Heart right ventricle (tissue), 16 donors: Measurements from ENCODE around the gene PLXDC2. TPM values are rescaled to one million over a fixed set of nuclear protein-coding genes. Genes with fewer than 3 reads are reported as not detected.

Source experiments
- ATAC-seq, 8 donors: fragments of 200-7000 bp; cut with Tn5 transposase; one replicate each; pipeline ENCODE4 v1.9.1; 2020; ENCODE audit warnings: mild to moderate bottlenecking in 8 of 8, moderate library complexity in 8 of 8, moderate number of reproducible peaks in 1 of 8
- DNase-seq, 2 donors: peaks; one replicate each; pipeline ENCODE4 v3.0.0-alpha.2; 2020
- H3K27ac ChIP-seq, 10 donors: fragments of 200-600 bp; sonication (generic) in 2 of 10; one replicate each; pipeline versions ENCODE4 v1.5.0 to v1.8.0; 2020 to 2022; ENCODE audit warnings: mild to moderate bottlenecking in 3 of 10
- H3K27me3 ChIP-seq, 7 donors: fragments of 200-600 bp; one replicate each; pipeline ENCODE4 v1.8.0; 2021 to 2022; ENCODE audit warnings: mild to moderate bottlenecking in 2 of 7
- H3K36me3 ChIP-seq, 9 donors: fragments of 200-600 bp; sonication (generic) in 1 of 9; one replicate each; pipeline versions ENCODE4 v1.5.0 to v1.8.0; 2020 to 2022; ENCODE audit warnings: mild to moderate bottlenecking in 2 of 9
- H3K4me1 ChIP-seq, 9 donors: fragments of 200-600 bp; sonication (generic) in 1 of 9; one replicate each; pipeline versions ENCODE4 v1.5.0 to v1.8.0; 2020 to 2022; ENCODE audit warnings: mild to moderate bottlenecking in 4 of 9
- H3K4me3 ChIP-seq, 10 donors: fragments of 200-600 bp; sonication (generic) in 2 of 10; one replicate each; pipeline versions ENCODE4 v1.5.0 to v1.8.0; 2020 to 2022; ENCODE audit warnings: mild to moderate bottlenecking in 7 of 10, moderate library complexity in 2 of 10
- H3K9me3 ChIP-seq, 11 donors: fragments of 200-600 bp in 10 of 11; sonication (generic) in 2 of 11; one replicate each; pipeline versions ENCODE4 v1.5.0 to v1.8.0; 2013 to 2022; ENCODE audit warnings: mild to moderate bottlenecking in 2 of 11, control low read depth in 1 of 11, moderate library complexity in 1 of 11
- CTCF ChIP-seq, 9 donors: fragments of 200-600 bp; sonication (generic) in 2 of 9; IDR thresholded peaks; one replicate each; pipeline versions ENCODE4 v1.5.0 to v1.8.0; 2021 to 2022; ENCODE audit warnings: antibody characterized with exemption in 9 of 9, mild to moderate bottlenecking in 5 of 9, moderate library complexity in 1 of 9
- WGBS, 2 donors: extraction: QIAGEN DNeasy Blood & Tissue Kit; methylation state at CpG; one replicate each; pipeline ENCODE4 v1.1.7; 2013; ENCODE audit warnings: inconsistent platforms in 1 of 2; 5-methylcytosine and 5-hydroxymethylcytosine counted together
- intact Hi-C, 10 donors: fragments of 100-400 bp; cut with DNase I; formaldehyde crosslinking; loops; one replicate each; pipeline versions ENCODE4 v1.11.1 to v1.14.2; 2022
- polyA plus RNA-seq, 2 donors: library from polyadenylated mRNA; stranded (reverse); fragments of 200-250 nt; gene quantifications; one replicate each; pipeline ENCODE4 v1.2.3, GENCODE V29; 2013
- total RNA-seq, 10 donors: library from RNA; stranded (reverse); fragmentation: NEBNext Ultra II Directional in 3 of 10; extraction: Animal tissue kit (Norgen Biotek cat#: 25700) in 3 of 10; gene quantifications; one replicate each; pipeline versions ENCODE4 v1.2.1 to v1.2.4, GENCODE V29; 2021 to 2023
- donor health status: Arrhythmogenic right ventricular cardiomyopathy.
- donor health status: ischemic (EF 13 %, LVEDD 7.1; RV severe dilation, severe dysfunction).
- donor health status: healthy with polysubstance abuse.
- donor health status: DM: no; HTN: yes; CAD: no.
- donor health status: DM: no; HTN: no; CAD: no.
- donor health status: ischemic (EF 25% LVEDD 6.9; RV normal size, moderate dysfunction).
- donor health status: ischemic (EF 25% LVEDD 5.7; RV mildly dilated, moderate dysfunction).
- donor health status: healthy.
- donor health status: DM: yes; HTN: yes; CAD: no.
- donor health status: Ischemic cardiomyopathy.
- donor health status: ischemic (EF 35%, LVEDD 5.7; RV mildly dilated, moderate dysfunction).
- donor health status: nonischemic (EF 11% LVEDD 7.7; RV severe dilation, severe dysfunction).
- donor health status: DM: yes; HTN: yes; CAD: no.
- donor health status: PGD.
- donor health status: ischemic (EF 29% LVEDD 5.4; RV normal size, mild dysfunction).
- donor health status: nonischemic (EF 23%, LVEDD 6.1; RV moderate dilation, normal function).

PLXDC2 gene
- total and polyA plus RNA-seq, 12 donors: 4.6 to 26.8 (median 16.9) TPM

GRCh38 chr10:19947656-19948055 lies 131.4 kb downstream of the PLXDC2 start:
- H3K4me1 ChIP-seq: peaks cover 17 to 60% (median 45%) of the 10 kb centered on the region in 9 donors
- 62 to 64% methylated on average over 2 of the region's 2 CpGs for WGBS, 2 donors
- intact Hi-C loops: loop anchor here in 3 of 10 donors (5.0 to 10.0 kb wide), 4 partner anchors 55 to 130 kb away; partner anchors contain the start of gene PLXDC2 (in 1 of the 3)

GRCh38 chr10:19952224-19953010 lies 136.2 kb downstream of the PLXDC2 start:
- 48 to 58% methylated on average over 7 of the region's 7 CpGs for WGBS, 2 donors
- peak in 1 of 8 donors; percentile 40 for ATAC-seq
- intact Hi-C loops: no loop called here

More at GRCh38 chr10:19947656-19948055, 131.4 kb downstream of the PLXDC2 start:
- DNase-seq: no peak
- Histone ChIP-seq H3K4me3 (no peak overlapping the region), H3K36me3 (no peaks in the 10 kb centered on the region), H3K27ac (peak overlapping the region in 9 of 10 donors; percentile 5 to 72 (median 38)), H3K9me3 (peaks cover 0 to 8% (median 0%) of the 10 kb centered on the region in 11 donors), H3K27me3 (no peaks in the 10 kb centered on the region)
- TF ChIP-seq CTCF (IDR thresholded peaks at IDR 0.05): no peak
- ATAC-seq: no peak

GRCh38 chr10:19954601-19955000 lies 138.4 kb downstream of the PLXDC2 start:
- intact Hi-C loops: no loop called here
- no peak overlapping the region for H3K27ac ChIP-seq
- ATAC-seq: no peak
- no peaks in the 10 kb centered on the region for H3K27me3 ChIP-seq
- peaks cover 0 to 8% (median 0%) of the 10 kb centered on the region in 11 donors for H3K9me3 ChIP-seq
- no peaks in the 10 kb centered on the region for H3K36me3 ChIP-seq
- DNase-seq: no peak
- H3K4me1 ChIP-seq: peaks cover 0 to 41% (median 24%) of the 10 kb centered on the region in 9 donors
- 97 to 98% methylated on average over 2 of the region's 2 CpGs for WGBS, 2 donors
- no peak for TF ChIP-seq CTCF (IDR thresholded peaks at IDR 0.05)
- no peak overlapping the region for H3K4me3 ChIP-seq

More at GRCh38 chr10:19952224-19953010, 136.2 kb downstream of the PLXDC2 start:
- no peak overlapping the region for H3K4me3 ChIP-seq
- DNase-seq: no peak
- peak overlapping the region in 8 of 10 donors; percentile 1 to 58 (median 28) for H3K27ac ChIP-seq
- no peaks in the 10 kb centered on the region for H3K27me3 ChIP-seq
- no peaks in the 10 kb centered on the region for H3K36me3 ChIP-seq
- TF ChIP-seq CTCF (IDR thresholded peaks at IDR 0.05): no peak
- peaks cover 0 to 42% (median 32%) of the 10 kb centered on the region in 9 donors for H3K4me1 ChIP-seq
- peaks cover 0 to 8% (median 0%) of the 10 kb centered on the region in 11 donors for H3K9me3 ChIP-seq

GRCh38 chr10:19956516-19957032 lies 140.3 kb downstream of the PLXDC2 start:
- intact Hi-C loops: no loop called here
- H3K27me3 ChIP-seq: no peaks in the 10 kb centered on the region
- DNase-seq: no peak
- H3K36me3 ChIP-seq: no peaks in the 10 kb centered on the region
- H3K4me1 ChIP-seq: peaks cover 0 to 58% (median 31%) of the 10 kb centered on the region in 9 donors
- no peaks in the 10 kb centered on the region for H3K9me3 ChIP-seq
- no peak overlapping the region for H3K4me3 ChIP-seq
- no peak for TF ChIP-seq CTCF (IDR thresholded peaks at IDR 0.05)
- WGBS, 2 donors: 94 to 100% methylated on average over 2 of the region's 2 CpGs
- H3K27ac ChIP-seq: no peak overlapping the region
- no peak for ATAC-seq
